T47D (cell line): ENCODE measurements around the gene KREMEN1.

Experiments used
- DNase-seq, 2 experiments: peaks; one replicate each; pipeline versions ENCODE4 v3.0.0 to v3.0.0-alpha.2; 2011 to 2012; ENCODE audit warnings: low read depth in 1 of 2, low spot score in 1 of 2
- JUND ChIP-seq: IDR thresholded peaks from 2 replicates; pipeline ENCODE4 v1.6.1; 2012; ENCODE audit warnings: low read depth
- in situ Hi-C: cut with HindIII; loops from 2 replicates; pipeline ENCODE4 v1.10.0; 2016; ENCODE audit warnings: low sequenced_read_pairs, low pct_unique_long_range_greater_than_20kb

Gene KREMEN1

DNA sequence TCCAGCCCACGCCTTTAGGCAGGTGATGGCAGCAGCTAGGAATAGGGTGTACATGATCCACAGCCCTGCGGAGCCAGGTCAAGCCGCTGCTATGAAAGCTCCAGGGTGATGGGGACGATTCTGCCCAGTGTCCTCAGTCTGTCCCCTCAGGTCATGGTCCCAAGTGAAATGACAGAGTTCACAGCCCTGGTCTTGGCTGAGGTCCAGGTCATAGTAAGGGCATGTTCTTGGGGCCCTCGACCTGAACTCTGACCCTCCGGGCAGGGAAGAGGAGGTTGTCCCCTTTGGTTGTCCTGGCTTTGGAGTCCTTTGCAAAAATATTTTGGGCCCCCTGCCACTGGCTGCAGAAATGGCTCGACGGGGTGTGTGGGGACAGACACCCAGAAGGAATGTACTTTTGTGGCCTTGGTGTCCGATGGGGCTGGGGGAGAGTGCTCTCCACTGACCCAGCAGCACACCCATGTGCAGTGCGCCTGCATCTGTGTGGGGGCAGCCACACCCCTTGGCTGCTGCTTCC lies 18.5 kb upstream of the KREMEN1 start:
- in situ Hi-C loops = no loop called here
- DNase-seq = no peak
- no peak for TF ChIP-seq JUND

DNA sequence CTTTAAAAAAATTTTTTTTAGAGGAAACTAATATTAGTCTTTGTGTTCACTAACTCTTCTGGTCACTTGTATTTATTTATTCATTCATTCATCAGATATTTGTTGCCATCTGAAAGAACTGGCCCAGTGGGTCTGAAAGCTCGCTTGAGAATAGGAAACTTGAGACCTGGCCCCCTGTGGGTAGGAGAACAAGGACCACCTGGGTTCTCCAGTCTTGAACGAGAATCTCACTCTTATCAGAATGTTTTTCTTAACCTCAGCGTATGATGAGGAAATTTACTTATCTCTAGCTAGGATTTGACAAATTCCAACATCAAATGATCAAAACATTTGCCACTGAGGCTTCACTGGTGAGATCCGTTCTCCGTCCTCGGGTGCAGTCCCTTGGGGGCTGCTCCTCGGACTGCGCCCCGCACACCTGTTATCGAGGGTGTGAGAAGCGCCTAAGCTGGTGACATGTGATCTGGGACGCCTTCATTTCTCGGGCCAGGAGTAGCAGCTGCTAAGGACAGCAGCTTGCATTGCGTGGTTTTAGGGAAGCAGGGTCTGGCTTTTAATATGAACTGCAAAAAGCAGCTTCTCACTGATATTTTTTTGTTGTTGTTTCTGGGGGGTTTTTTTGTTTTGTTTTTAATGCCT lies 17.5 kb upstream of the KREMEN1 start:
- in situ Hi-C loops = no loop called here
- DNase-seq = no peak

DNA sequence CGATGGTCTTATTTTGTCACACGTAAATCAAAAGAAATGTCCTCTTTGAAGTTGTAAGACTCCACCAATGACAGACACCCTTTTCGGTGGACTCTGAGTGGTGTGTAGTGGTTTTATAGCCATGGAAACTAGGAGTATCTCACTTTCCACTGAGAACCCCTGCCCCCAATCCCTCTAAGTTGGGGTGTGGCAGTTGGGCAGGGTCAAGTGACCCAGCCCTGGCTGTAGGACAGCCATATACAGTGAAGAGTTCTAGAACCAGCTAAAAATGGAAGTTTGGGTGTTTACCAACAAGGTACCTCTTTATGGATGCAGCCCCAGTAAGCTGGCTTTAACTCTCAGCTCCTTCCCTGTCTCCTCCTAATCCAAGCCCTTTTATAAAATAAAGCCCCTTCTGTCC lies 16.4 kb upstream of the KREMEN1 start:
- TF ChIP-seq JUND = no peak
- DNase-seq = no peak
- in situ Hi-C loops = no loop called here

More for the DNA sequence above, 17.5 kb upstream of the KREMEN1 start:
- no peak for TF ChIP-seq JUND

DNA sequence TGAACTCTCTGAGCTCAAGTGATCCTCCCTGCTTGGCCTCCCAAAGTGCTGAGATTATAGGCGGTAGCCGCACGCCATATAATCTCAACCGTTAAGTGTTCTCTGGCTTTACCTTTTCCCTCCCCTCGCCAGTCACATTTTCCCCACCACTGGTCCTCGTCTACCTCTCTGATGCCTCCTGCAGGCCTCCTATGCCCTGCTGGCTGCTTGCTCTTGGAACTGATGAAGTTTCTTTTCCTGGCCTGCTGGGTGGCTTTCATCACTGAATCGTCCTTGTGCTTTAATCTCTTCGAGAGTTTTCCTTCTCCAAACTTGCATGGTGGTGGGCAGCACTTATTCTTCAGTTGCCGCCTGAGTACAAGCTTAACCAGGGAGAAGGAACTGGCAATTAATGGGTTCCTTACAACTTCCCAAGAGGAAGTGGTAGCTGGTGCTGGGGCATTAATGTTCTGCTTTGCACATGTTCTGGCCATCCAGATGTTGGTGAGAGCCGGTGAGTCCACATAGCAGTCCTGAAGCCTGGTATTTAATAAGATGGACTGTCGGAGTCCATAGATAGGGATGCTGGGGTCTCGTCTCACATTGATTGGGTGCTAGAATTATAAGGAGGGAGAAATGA lies 12.5 kb upstream of the KREMEN1 start:
- TF ChIP-seq JUND = no peak
- DNase-seq = no peak
- in situ Hi-C loops = no loop called here

DNA sequence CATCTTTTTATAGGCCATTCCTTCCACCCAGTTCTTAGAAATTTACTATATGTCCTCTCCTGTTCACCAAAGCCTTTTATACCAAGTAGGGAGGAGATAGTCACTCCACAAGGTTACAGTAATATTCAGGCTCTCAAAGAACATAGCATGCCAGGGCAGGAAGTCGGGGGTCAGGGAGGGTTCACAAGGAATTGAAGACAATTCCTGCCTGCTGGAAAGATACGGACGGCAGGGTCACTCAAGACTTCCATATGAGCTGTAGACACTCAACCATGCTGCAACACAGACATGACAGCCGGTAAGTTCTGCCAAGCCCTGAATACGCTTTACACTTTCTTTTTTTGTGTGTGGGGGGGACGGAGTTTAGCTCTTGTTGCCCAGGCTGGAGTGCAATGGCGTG lies 11.9 kb upstream of the KREMEN1 start:
- no peak for TF ChIP-seq JUND
- in situ Hi-C loops = no loop called here
- no peak for DNase-seq

DNA sequence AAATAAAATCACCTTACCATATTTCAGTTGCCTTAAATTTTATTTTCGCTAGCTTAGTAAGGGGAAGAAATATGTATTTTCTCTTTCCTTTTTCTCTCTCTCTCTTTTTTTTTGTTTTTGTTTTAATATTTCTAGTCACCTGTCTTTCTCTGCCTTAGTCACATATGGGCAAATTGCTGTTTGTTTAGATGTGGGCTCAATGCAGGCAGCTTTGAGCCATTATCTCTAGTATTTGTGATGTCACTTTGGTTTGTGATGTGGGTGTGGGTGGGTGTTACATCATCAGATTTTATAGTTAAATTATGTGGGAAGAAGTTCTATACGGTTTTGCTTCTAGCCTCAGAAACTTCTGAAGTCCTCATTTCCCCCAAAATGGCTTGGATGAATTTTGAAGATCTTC lies 11.1 kb upstream of the KREMEN1 start, which contains the start of gene C22orf31:
C22orf31 (minus strand) TSS at position 59 of the 400 bp plus-strand sequence; CDS start at position 20, 39 bp downstream.
- no peak for DNase-seq
- no peak for TF ChIP-seq JUND

DNA sequence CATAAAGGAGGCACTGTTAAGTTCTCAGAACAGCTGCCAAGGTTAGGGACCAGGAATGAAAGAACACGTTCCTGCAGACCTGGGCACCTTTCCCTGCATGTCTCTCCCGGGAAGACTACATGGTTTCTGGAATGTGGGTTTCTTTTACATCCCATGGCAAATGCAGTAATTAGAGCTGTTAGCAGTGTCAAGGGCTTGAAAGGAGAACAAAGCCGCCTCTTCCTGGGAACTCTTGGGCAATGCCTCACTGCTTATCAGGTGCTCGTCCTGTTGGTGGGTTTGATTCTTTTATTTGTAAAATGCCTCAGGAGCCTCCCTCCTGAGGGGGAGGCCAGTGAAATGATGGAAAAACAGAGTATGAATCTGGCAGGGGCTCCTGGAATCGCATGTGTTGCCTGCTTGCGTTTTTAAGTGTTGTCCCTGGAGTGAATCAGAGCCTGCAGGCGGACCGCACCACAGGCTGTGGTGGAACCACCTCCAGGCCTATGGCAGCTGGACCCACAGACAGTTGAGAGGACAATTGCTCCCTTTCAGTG lies 10.5 kb upstream of the KREMEN1 start:
- DNase-seq = no peak
- in situ Hi-C loops = no loop called here
- no peak for TF ChIP-seq JUND

More for the DNA sequence above, 11.1 kb upstream of the KREMEN1 start, which contains the start of gene C22orf31:
- in situ Hi-C loops = no loop called here

DNA sequence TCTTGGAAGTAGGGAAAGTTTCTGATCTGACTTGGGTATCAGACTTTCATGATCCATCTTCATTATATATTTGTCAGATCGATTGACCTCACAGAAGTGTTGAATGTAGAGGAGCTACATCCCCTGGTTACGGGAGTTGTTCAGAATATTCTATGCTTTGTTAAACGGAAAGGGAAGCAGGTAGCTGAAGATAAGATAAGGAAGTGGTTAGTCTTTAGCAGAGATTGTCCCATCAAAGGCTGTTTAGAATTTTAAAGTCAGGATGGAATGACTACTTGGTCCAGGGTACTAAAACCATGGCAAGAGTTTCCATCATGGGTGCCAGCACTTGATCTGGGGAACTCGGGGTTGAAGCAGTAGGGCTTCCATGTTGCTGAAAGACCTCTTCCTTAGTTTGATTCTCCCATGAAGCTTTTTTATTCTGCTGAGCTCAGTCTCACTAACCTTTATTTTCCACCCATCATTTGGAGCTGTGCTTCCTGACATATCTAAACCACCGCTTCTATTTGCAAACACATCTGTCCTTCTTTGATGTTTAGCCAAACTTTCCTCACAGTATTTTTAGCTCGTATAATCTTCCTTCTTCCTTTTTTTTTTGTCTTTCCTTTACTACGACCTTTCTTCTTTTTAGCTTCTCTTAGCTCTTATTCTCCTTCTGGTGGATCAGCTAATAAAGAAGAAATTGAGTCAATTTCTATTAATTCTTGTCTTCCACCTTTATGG lies 7.2 kb upstream of the KREMEN1 start:
- no peak for DNase-seq
- no peak for TF ChIP-seq JUND
- in situ Hi-C loops = no loop called here

DNA sequence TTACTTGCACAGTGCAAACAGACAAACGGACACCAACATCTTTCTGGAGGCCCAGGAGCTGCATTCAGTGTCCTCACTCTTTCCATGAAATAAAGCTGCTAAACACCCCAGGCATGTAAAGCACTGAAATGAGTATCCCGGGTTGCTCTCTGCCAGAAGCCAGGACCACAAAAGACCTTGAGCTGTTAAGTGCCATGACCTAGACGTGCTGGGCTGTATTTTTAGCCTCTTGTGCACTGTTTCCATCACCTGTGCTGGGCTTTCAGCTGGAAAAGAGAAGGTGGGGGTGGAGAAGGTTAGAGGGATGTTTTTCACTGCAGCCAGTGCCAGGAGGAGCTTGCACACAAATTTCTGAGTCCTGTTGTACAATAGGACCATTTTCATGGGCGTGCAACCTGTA lies 3.4 kb upstream of the KREMEN1 start:
- in situ Hi-C loops = no loop called here
- TF ChIP-seq JUND = no peak
- no peak for DNase-seq

DNA sequence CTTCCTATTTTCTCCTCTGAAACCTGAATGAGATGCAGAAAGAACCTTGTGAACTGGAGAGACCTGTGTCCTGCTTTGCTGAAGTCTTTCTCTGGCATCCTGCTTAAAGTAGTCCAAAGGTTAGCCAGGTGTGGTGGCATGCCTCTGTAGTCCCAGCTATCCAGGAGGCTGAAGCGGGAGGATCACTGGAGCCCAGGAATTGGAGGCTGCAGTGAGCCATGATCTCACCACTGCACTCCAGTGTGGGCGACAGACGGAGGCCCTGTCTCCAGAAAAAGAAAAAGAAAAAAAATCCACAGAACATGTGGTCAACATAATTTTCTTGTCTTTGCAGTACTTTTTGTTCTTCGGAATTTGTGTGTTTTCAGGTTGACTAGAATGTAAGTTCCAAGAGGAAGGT lies 2.3 kb upstream of the KREMEN1 start:
- in situ Hi-C loops = no loop called here
- no peak for TF ChIP-seq JUND

DNA sequence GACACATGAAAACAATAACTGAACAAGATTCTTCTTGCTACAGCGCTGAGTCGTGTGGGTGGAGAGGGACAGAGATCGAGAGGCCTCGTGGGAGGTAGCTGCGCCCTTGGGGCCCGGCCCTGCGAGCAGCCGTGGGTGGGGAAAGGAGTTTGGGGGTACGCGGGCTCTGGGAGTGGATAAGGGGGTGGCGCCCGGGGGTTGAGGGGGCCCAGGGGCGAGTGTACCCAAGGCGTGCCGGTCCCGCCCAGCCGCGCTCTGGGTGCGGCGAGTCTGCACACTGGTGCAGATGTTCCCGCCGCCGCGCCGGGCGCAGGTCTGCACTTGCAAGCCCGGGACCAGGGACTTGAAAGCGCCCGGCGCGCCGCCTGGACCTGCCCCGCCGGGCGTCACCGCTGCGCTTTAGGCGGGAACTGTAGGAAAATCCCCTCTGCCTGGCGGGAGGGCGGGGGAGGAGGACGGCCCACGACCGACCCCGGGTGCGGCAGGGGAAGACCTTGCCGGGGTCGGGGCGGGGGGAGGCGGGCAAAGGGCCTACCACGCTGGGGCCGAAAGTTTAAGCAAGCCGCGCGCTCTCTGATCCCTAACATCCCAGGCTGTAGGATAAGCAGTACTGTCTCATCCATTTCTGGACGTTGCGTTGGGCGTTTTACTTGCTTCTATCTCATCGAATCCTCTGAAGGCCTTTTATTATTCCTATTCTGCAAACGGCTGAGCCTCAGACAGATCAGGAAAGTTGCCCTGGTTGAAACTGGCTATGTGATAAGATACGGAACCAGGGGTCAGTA lies 1.4 kb upstream of the KREMEN1 start:
- no peak for TF ChIP-seq JUND
- DNase-seq = no peak
- in situ Hi-C loops = no loop called here

More for the DNA sequence above, 2.3 kb upstream of the KREMEN1 start:
- DNase-seq = no peak
